ENCODE measurements around the gene BPIFB2.

Gene BPIFB2

GRCh38 chr20:33067806-33068205, 60.3 kb downstream of the BPIFB2 start:
- no peak for DNase-seq (ENCODE audit: low spot score)
- FAIRE-seq: peak; percentile 55

- no peak for FAIRE-seq
- no peak for DNase-seq (ENCODE audit: low spot score)
Measured at GRCh38 chr20:33068251-33068939, 60.9 kb downstream of the BPIFB2 start.

- DNase-seq (ENCODE audit: low spot score) (no peak), FAIRE-seq (no peak)
Measured at GRCh38 chr20:33069673-33070072, 62.2 kb downstream of the BPIFB2 start.

GRCh38 chr20:33070111-33071053, 62.9 kb downstream of the BPIFB2 start:
- DNase-seq (ENCODE audit: low spot score) (no peak), FAIRE-seq (no peak)

GRCh38 chr20:33071198-33071597, 63.7 kb downstream of the BPIFB2 start:
- no peak for FAIRE-seq
- no peak for DNase-seq (ENCODE audit: low spot score)

GRCh38 chr20:33072362-33072761, 64.9 kb downstream of the BPIFB2 start:
- FAIRE-seq (no peak), DNase-seq (ENCODE audit: low spot score) (no peak)

GRCh38 chr20:33072813-33073212, 65.3 kb downstream of the BPIFB2 start:
- FAIRE-seq: no peak

More at GRCh38 chr20:33072813-33073212, 65.3 kb downstream of the BPIFB2 start:
- DNase-seq (ENCODE audit: low spot score): no peak
